Loucy (cell line): ENCODE data around the gene LYPD3.

Source experiments
- CTCF ChIP-seq: fragments of 200-600 bp; sonication (generic); conservative IDR thresholded peaks from 2 replicates; pipeline ENCODE4 v1.5.1; 2014; ENCODE audit warnings: mild to moderate bottlenecking, antibody characterized with exemption, low read length
- EZH2phosphoT487 ChIP-seq: fragments of 200-600 bp; IDR thresholded peaks from 2 replicates; pipeline ENCODE4 v1.6.1; 2018; ENCODE audit warnings: antibody characterized with exemption, mild to moderate bottlenecking, moderate library complexity, borderline replicate concordance

GRCh38 chr19:43498233-43498842 is 32.9 kb upstream of the LYPD3 start:
- TF ChIP-seq CTCF (no peak), EZH2phosphoT487 (no peak)
